Activated T-helper 1 cell treated with anti-CD3 and anti-CD28 coated beads, Interleukin-2, amount 50 U/mL, for 16 hours (primary cell): ENCODE results near the gene E2F7.

Source experiments
- DNase-seq, 2 donors: peaks; one replicate each; pipeline ENCODE4 v3.0.0-alpha.2; 2020; ENCODE audit warnings: low read depth in 1 of 2, low spot score in 1 of 2

E2F7 gene

GRCh38 chr12:77016606-77017005 is 48.8 kb downstream of the E2F7 start:
- no peak for DNase-seq

GRCh38 chr12:77013091-77013490 is 52.3 kb downstream of the E2F7 start:
- DNase-seq = no peak

DNA sequence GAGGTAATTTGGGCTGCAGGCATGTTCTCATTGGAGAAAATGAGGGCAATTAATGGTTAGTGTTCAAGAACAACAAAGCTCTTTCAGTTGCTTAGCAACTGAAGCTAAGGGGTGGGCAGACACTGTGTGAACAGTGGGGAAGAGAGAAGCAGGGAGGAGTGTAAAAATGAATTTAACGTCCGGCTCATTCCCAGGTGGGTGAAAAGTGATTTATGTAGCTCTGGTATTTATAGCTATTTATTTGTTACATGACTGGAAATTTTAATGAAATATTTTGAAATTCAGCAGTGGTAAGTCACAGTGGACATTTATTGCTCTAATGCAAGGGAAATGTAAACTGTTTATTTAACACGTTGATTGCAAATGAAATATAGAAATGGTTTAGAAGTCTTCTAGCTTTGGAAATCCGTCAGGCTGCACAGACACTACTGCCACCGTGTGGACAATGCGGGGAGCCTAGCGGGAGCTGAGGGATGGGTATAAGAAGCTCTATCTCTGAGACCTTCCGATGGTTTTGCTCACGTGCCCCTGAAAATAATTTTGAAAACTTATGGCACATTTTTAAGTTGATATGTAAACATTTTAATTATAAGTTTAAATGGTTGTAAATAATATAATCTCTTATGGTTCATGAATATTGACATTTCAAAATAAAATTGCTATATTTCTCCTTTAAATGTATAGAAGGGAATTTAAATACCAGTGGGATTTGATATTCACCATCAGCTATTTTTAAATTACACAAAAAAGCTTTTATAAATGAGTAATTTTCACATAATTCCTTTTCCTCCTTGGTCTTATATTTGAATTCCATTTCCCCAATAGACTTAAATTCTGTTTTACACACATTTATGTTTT is 54.4 kb downstream of the E2F7 start:
- peak; percentile 23 to 29 for DNase-seq

DNA sequence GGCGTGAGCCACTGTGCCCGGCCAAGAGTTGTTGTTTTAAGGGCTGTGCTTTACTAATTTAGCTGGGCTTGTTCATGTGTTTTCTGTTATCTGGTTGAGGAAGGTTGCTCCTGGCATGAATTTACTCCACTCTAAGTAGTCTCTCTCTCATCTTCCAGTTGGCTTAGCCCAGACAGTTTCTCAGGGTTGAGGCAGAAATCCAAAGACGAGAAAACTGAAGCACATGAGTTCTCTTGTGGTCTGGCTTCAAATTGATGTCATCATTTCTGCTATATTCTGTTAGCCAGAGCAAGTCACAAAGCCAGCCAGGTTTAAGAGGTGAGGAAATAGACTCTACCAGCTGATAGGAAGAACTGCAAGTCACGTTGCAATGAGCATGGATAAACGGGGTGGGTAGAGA is 57.9 kb downstream of the E2F7 start:
- DNase-seq = no peak

GRCh38 chr12:77005611-77006098 is 59.7 kb downstream of the E2F7 start:
- no peak for DNase-seq

DNA sequence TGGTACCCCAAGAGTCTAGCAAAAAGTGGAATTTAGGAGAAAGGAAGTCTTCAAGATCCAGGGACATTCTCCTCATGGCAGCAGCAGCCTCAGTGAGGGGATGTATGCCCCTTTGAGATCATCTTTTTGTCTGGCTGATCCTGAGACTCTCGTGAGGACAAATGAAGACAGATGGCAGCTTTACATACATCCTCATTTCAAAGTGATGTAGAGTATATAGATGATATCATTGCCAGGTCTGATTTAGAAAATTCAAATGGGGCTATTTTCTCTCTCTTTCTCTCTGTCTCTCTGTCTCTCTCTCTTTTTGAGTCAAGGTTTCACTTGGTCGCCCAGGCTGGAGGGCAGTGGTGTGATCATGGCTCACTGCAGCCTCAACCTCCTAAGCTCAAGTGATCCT is 61.5 kb downstream of the E2F7 start:
- no peak for DNase-seq

GRCh38 chr12:77003246-77003645 is 62.1 kb downstream of the E2F7 start:
- no peak for DNase-seq

DNA sequence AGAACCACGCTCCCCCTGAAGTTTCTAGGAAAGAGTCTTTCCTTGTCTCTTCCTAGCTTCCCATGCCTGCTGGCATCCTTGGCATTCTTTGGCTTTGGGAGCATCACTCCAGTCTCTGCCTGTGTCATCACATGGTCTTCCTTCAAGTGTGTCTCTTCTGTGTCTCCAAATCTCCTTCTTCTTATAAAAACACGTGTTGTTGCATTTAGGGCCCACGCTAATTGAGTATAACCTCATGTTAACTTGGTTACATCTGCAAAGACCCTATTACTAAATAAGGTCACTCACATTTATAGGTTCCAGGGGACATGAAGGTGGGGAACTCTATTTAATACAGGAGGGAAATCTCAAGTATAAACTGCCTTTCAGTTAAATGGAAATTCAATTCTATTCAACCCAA is 63.0 kb downstream of the E2F7 start:
- DNase-seq = no peak

DNA sequence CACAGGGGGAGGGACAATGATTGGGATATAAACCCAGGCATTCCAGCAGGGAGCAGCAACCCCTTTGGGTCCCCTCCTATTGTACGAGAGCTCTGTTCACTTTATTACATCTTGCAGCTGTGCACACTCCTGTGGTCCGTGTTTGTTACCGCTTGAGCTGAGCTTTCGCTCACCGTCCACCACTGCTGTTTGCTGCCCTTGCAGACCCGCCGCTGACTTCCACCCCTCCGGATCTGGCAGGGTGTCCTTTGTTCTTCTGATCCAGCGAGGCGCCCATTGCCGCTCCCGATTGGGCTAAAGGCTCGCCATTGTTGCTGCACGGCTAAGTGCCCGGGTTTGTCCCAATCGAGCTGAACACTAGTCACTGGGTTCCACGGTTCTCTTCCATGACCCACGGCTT is 64.1 kb downstream of the E2F7 start:
- no peak for DNase-seq

- DNase-seq = no peak
These were observed 66.3 kb downstream of the E2F7 start for GRCh38 chr12:76998908-76999556.

- DNase-seq = no peak
These were observed 67.0 kb downstream of the E2F7 start for GRCh38 chr12:76998386-76998785.

DNA sequence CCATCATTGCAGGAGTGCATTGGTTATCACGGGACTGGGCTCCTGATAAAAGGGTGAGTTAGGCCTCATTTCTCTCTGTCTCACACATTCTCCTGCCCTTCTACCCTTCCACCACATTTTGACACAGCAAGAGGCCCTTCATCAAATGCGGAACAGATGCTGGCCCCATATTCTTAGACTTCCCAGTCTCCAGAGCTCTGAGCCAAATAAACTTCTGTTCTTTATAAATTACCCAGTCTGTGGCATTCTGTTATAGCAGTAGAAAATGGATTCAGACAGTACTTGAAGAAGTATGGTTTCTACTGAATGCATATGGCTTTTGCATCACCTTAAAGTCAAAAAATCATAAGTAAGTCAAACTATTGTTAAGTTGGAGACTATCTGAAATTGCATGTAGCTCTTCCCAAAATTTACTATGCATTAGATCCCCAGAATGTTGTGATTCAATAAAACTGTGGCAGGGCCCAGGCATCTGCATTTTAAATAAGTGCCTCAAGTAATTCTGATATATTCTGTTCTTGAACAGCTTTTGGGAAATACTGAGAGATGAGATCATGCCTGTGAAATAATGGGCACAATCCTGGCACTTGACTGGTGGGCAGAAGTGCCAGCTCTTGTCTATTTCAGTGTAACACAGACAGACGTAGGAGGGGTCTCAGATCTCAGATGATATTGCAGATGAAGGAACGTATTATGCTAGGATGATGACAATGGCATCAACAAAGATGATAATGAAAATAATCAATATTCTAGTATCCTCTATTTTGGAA is 68.2 kb downstream of the E2F7 start:
- DNase-seq = no peak

- DNase-seq = no peak
These were observed 74.7 kb downstream of the E2F7 start for GRCh38 chr12:76990716-76991115.

GRCh38 chr12:76984566-76984965 is 80.8 kb downstream of the E2F7 start:
- DNase-seq = no peak

DNA sequence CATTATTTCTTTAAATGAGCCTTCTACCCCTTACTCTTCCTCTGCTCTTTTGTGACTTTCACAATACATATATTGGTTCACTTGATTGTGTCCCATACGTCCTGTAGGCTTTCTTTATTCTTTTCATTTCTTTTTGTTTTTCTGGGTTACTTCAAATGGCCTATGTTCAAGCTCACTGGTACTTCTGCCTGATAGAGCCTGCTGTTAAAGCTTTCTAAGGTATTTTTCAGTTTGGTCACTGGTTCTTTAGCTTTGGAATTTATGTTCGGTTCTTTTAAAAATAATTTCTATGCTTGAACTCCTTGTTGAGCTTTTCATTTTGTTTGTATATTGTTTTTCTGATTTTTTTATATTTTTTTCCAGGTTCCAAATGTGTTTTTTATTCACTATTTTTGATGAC is 81.9 kb downstream of the E2F7 start:
- no peak for DNase-seq

DNA sequence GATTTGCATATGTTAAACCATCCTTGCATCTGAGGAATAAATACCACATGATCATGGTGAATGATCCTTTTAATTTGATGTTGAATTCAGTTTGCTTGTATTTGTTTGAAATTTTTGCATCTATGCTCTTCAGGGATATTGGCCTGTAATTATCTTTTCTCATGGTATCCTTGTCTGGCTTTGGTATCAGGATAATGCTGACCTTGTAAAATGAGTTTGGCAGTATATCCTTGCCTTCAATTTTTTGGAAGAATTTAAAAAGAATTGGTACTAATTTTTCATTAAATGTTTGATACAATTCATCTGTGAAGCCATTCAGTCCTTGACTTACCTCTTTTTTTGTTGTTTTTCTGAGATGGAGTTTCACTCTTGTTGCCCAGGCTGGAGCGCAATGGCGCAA is 85.2 kb downstream of the E2F7 start:
- DNase-seq = no peak

DNA sequence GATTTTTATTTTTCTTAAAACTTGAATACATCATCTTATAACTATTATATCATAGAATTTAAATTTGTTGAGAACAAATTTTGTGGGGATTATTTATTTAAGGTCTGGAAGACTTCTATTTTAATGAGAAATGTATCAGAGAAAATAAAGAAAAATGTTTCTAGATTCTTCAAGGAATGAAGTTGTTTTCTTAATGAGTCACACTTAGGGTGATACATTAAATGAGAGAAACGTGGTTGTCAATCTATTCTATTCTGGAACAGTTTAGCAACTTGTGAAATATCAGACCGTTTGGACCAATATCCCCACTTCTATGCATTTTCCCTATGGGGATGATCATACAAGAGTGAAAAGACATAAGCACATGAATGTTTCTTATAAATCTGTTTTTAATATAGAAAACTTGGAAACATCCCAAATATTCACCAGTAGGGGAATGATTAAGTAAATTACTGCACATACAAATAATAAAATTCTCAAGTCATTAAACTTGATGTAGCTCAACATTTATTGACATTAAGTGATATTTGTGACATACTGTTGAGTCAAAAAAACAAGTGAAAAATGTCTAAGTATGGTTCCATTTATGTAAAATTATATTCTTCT is 88.5 kb downstream of the E2F7 start:
- no peak for DNase-seq
